Measurements from ENCODE around the gene TNS2. TPM values are rescaled to one million over a fixed set of nuclear protein-coding genes. Genes with fewer than 3 reads are reported as not detected.

The TNS2 gene
- total and polyA plus RNA-seq, 9 of the 15 experiments (the other 6 are each of a cell fraction or from before 2014, with no cell fraction given) = 0.28 to 3.1 (median 1.2) TPM; not detected in 1

- TF ChIP-seq ATF6 (CRISPR knock-in tag; IDR thresholded peaks at IDR 0.05) (no peak; the same call in 1 of the 2 replicates), KLF1 (tag; IDR thresholded peaks at IDR 0.05) (peak; percentile 50; the same call in 1 of the 2 replicates), ZNF174 (CRISPR knock-in tag; IDR thresholded peaks at IDR 0.05) (no peak), POLR2AphosphoS5 (IDR thresholded peaks at IDR 0.05; ENCODE audit: control insufficient read depth, insufficient read depth, low read depth, low read length) (peak; percentile 35; the same call in 1 of the 2 replicates), ZSCAN29 (IDR thresholded peaks at IDR 0.05) (no peak), SAP30 (IDR thresholded peaks at IDR 0.05; ENCODE audit: borderline replicate concordance, insufficient read depth, low read depth, low read length, poor library complexity, severe bottlenecking) (no peak), CREB5 (CRISPR knock-in tag; IDR thresholded peaks at IDR 0.05) (no peak), CC2D1A (IDR thresholded peaks at IDR 0.05) (no peak), ZNF280A (IDR thresholded peaks at IDR 0.05; ENCODE audit: low read depth, partially characterized antibody) (no peak), ZBTB8A (IDR thresholded peaks at IDR 0.05; ENCODE audit: partially characterized antibody) (no peak), HOXB6 (CRISPR knock-in tag; IDR thresholded peaks at IDR 0.05; ENCODE audit: borderline replicate concordance) (no peak), EP400 (IDR thresholded peaks at IDR 0.05) (peak; percentile 75; the same call in 1 of the 2 replicates), HMGN3 (IDR thresholded peaks at IDR 0.05; ENCODE audit: borderline replicate concordance, extremely low read depth, insufficient read length, low read depth, low read length) (peak; percentile 77), ZNF347 (CRISPR knock-in tag; IDR thresholded peaks at IDR 0.05; ENCODE audit: low read depth) (0 out of 2 replicates have a peak, but pooled peaks have one; percentile 31), TEAD1 (CRISPR knock-in tag; IDR thresholded peaks at IDR 0.05) (peak in 1 of 2 experiments; percentile 52; a peak in 1 of 4 replicates), STAT5A (IDR thresholded peaks at IDR 0.05; ENCODE audit: borderline replicate concordance, low read length) (no peak), MAFK (IDR thresholded peaks at IDR 0.05; ENCODE audit: low read length) (no peak), GABPB1 (CRISPR knock-in tag; IDR thresholded peaks at IDR 0.05) (peak; percentile 52; the same call in 1 of the 2 replicates), LCOR (CRISPR knock-in tag; IDR thresholded peaks at IDR 0.05) (no peak), ZNF75A (CRISPR knock-in tag; IDR thresholded peaks at IDR 0.05) (no peak)
- TF ChIP-seq, protein P1, sequence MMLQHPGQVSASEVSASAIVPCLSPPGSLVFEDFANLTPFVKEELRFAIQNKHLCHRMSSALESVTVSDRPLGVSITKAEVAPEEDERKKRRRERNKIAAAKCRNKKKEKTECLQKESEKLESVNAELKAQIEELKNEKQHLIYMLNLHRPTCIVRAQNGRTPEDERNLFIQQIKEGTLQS (IDR thresholded peaks at IDR 0.05) = no peak
- TF ChIP-seq, protein P1 (CRISPR knock-in tag; conservative IDR thresholded peaks at IDR 0.05) = no peak; the same call in 1 of the 2 replicates
Observed at GRCh38 chr12:53079226-53080117, 29.6 kb downstream of the TNS2 start, which contains the start of gene SPRYD3 (continued).
